CD4-positive, alpha-beta T cell (primary cell): ENCODE data around the gene TMEM132C. TPM values are rescaled to one million over a fixed set of nuclear protein-coding genes. Genes with fewer than 3 reads are reported as not detected.

Experiments
- ATAC-seq: fragments of 200-7000 bp; cut with Tn5 transposase; one replicate; pipeline ENCODE4 v1.10.0; 2022; ENCODE audit warnings: mild to moderate bottlenecking; ENCODE audit not compliant: poor library complexity
- CTCF ChIA-PET: fragments of 350-600 bp; sonication (Branson Sonifier 250); formaldehyde crosslinking; loops from one replicate; lab custom pipeline; 2021; ENCODE audit warnings: antibody characterized with exemption, inconsistent platforms; lab: Charles Lee
- POLR2A ChIA-PET: fragments of 350-600 bp; sonication (Branson Sonifier 250); formaldehyde crosslinking; loops from one replicate; lab custom pipeline; 2021; ENCODE audit warnings: antibody characterized with exemption, inconsistent platforms; lab: Charles Lee
- DNase-seq, 14 experiments: peaks; one replicate each; pipeline ENCODE4 v3.0.0-alpha.2; 2013 to 2020; ENCODE audit warnings: mixed read lengths in 2 of 14
- H3K27ac ChIP-seq, 2 donors: one replicate each; pipeline versions ENCODE4 v1.5.1 to v1.7.0; 2013; ENCODE audit warnings: low read length in 2 of 2, low read depth in 1 of 2, mild to moderate bottlenecking in 1 of 2
- H3K27me3 ChIP-seq, 2 experiments: 1 replicate in 1 of 2; 2 replicates in 1 of 2; pipeline versions ENCODE4 v1.6.1 to v1.7.0; 2013; ENCODE audit warnings: low read length in 2 of 2, control low read depth in 1 of 2, mild to moderate bottlenecking in 1 of 2, moderate library complexity in 1 of 2; ENCODE audit not compliant: insufficient read depth in 2 of 2, control insufficient read depth in 1 of 2
- H3K36me3 ChIP-seq: one replicate; pipeline ENCODE4 v1.6.1; 2013; ENCODE audit warnings: low read length, control low read depth; ENCODE audit not compliant: insufficient read depth
- H3K4me1 ChIP-seq: one replicate; pipeline ENCODE4 v1.6.1; 2013; ENCODE audit warnings: low read length, control low read depth; ENCODE audit not compliant: insufficient read depth
- H3K4me3 ChIP-seq: one replicate; pipeline ENCODE4 v1.5.1; 2013; ENCODE audit warnings: mild to moderate bottlenecking, low read length, moderate library complexity
- H3K9me3 ChIP-seq, 2 experiments: 1 replicate in 1 of 2; 2 replicates in 1 of 2; pipeline versions ENCODE4 v1.6.1 to v1.7.0; 2013; ENCODE audit warnings: low read length in 2 of 2, mild to moderate bottlenecking in 2 of 2, control low read depth in 1 of 2, moderate library complexity in 1 of 2; ENCODE audit not compliant: control insufficient read depth in 1 of 2, insufficient read depth in 1 of 2
- H3K27ac Mint-ChIP-seq: one replicate; pipeline ENCODE4 v1.8.0; 2020; ENCODE audit warnings: mixed read lengths
- H3K27me3 Mint-ChIP-seq: one replicate; pipeline ENCODE4 v1.8.0; 2021; ENCODE audit warnings: mixed read lengths
- H3K36me3 Mint-ChIP-seq: one replicate; pipeline ENCODE4 v1.8.0; 2021; ENCODE audit warnings: low read depth, mixed read lengths
- H3K4me1 Mint-ChIP-seq: one replicate; pipeline ENCODE4 v1.8.0; 2021; ENCODE audit warnings: low read depth, mixed read lengths
- H3K4me3 Mint-ChIP-seq: one replicate; pipeline ENCODE4 v1.8.0; 2020; ENCODE audit warnings: mild to moderate bottlenecking, mixed read lengths
- H3K9me3 Mint-ChIP-seq: one replicate; pipeline ENCODE4 v1.8.0; 2020; ENCODE audit warnings: mixed read lengths
- CTCF ChIP-seq: fragments of 200-600 bp; IDR thresholded peaks from one replicate; pipeline ENCODE4 v1.8.0; 2022; ENCODE audit warnings: antibody characterized with exemption, mild to moderate bottlenecking
- intact Hi-C, 2 experiments: fragments of 100-400 bp; cut with DNase I in 1 of 2; cut with micrococcal nuclease in 1 of 2; formaldehyde crosslinking; loops; one replicate each; pipeline versions ENCODE4 v1.15.1 to v1.9.0; 2023 to 2025; cut with DNase I, micrococcal nuclease
- total RNA-seq, 174 experiments: library from RNA in 2 of 174; stranded (reverse) in 2 of 174; gene quantifications; one replicate each; pipeline ENCODE4 v1.2.3 and lab custom pipeline; 2021 to 2026

TMEM132C gene
- total RNA-seq, 2 experiments from 2014 or later = not detected

DNA sequence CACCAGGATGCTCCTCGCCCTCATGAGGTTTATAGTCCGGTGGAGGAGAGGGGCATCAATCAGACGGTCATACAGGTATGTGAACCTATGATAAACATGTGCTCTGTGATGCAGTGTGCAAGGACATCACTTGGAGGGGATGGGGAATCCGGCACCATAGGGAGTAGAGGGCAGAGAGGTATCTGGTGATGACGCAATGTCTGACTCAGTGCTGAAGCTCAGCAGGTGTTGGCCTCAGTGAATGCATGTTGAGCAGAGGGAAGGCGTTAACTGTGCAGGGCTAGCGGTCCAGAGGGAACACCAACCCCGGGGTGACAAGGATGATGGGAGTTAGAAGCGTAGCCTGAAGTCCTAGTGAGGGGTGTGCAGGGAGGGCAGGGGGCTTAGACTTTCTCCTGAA is 200.9 kb downstream of the TMEM132C start:
- Histone ChIP-seq H3K4me1 (no peaks in the 10 kb centered on the region), H3K9me3 (peaks cover 0 to 11% of the 10 kb centered on the region in 2 experiments), H3K36me3 (no peaks in the 10 kb centered on the region), H3K27me3 (no peaks in the 10 kb centered on the region), H3K27ac (no peak overlapping the region), H3K4me3 (no peak overlapping the region)
- intact Hi-C loops = no loop called here
- no peaks in the 10 kb centered on the region for H3K36me3 Mint-ChIP-seq
- DNase-seq = no peak
- H3K27ac Mint-ChIP-seq = no peak overlapping the region
- no peaks in the 10 kb centered on the region for H3K4me1 Mint-ChIP-seq
- POLR2A ChIA-PET = no interaction called here
- TF ChIP-seq CTCF = no peak
- CTCF ChIA-PET = no interaction called here
- H3K4me3 Mint-ChIP-seq = no peak overlapping the region
- ATAC-seq = no peak
- no peaks in the 10 kb centered on the region for H3K27me3 Mint-ChIP-seq
- H3K9me3 Mint-ChIP-seq = peaks cover under 1% of the 10 kb centered on the region

DNA sequence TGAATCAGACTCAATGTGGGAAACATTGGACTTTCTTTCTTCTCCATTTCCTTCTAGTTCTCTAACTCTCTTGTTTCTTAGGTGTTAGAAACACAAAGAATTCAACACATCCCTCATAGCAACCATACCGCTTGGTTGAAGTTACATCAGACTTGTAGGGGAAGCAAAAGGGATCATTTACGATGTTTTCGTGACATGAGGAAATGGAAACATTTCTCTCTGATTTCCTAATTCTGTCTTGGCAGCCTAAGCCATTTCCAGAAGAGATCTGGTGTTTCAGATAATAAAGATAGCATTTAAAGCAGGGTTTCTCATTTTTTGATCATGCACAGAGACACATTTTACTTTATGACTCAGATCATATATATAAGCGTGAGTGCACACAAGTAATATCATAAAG is 202.0 kb downstream of the TMEM132C start:
- H3K4me3 Mint-ChIP-seq = no peak overlapping the region
- no peak for ATAC-seq
- no peak for DNase-seq
- TF ChIP-seq CTCF = no peak
- Histone ChIP-seq H3K36me3 (no peaks in the 10 kb centered on the region), H3K4me3 (no peak overlapping the region), H3K27me3 (no peaks in the 10 kb centered on the region), H3K9me3 (peaks cover 0 to 11% of the 10 kb centered on the region in 2 experiments), H3K27ac (no peak overlapping the region), H3K4me1 (no peaks in the 10 kb centered on the region)
- peaks cover 11% of the 10 kb centered on the region for H3K9me3 Mint-ChIP-seq
- no peaks in the 10 kb centered on the region for H3K4me1 Mint-ChIP-seq
- H3K27me3 Mint-ChIP-seq = no peaks in the 10 kb centered on the region
- intact Hi-C loops = no loop called here
- ChIA-PET POLR2A (no interaction called here), CTCF (no interaction called here)
- no peaks in the 10 kb centered on the region for H3K36me3 Mint-ChIP-seq
- H3K27ac Mint-ChIP-seq = no peak overlapping the region

DNA sequence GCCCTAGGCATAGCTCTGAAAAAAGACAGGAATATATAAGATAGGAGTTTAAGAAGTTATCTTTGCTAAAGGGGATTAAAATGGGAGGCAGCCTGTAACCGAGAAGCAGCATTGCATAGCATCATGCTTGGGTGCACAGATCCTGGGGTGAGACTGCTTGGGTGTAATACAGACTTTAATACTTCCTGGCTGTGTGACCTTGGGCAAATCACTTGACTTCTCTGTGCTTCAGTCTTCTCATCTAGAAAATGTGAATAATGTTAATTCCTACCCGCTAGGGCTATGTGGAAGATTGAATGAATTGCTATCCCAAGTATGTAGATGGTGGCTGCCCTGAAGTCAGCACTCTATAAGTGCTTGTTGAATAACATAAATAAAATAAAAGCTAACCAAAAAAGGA is 204.5 kb downstream of the TMEM132C start:
- H3K4me3 ChIP-seq = no peak overlapping the region
- Mint-ChIP-seq H3K4me3 (no peak overlapping the region), H3K4me1 (no peaks in the 10 kb centered on the region), H3K9me3 (peaks cover 11% of the 10 kb centered on the region), H3K27ac (no peak overlapping the region), H3K27me3 (no peaks in the 10 kb centered on the region), H3K36me3 (no peaks in the 10 kb centered on the region)
- no peak for TF ChIP-seq CTCF
- no peak for DNase-seq
- no peaks in the 10 kb centered on the region for H3K9me3 ChIP-seq
- no peak for ATAC-seq
- no peaks in the 10 kb centered on the region for H3K27me3 ChIP-seq
- no peak overlapping the region for H3K27ac ChIP-seq
- POLR2A ChIA-PET = no interaction called here
- intact Hi-C loops = no loop called here
- CTCF ChIA-PET = no interaction called here
- H3K36me3 ChIP-seq = no peaks in the 10 kb centered on the region
- no peaks in the 10 kb centered on the region for H3K4me1 ChIP-seq
